GM18508 (cell line): Measurements from ENCODE around the gene ALDH1L1.

Experiments used
- ATAC-seq: cut with Tn5 transposase; IDR thresholded peaks from one replicate; pipeline ENCODE4 v1.9.1; 2021; ENCODE audit warnings: moderate number of reproducible peaks; ENCODE audit not compliant: insufficient read depth, unreplicated experiment

The ALDH1L1 gene

GRCh38 chr3:126197343-126197742, 17.0 kb upstream of the ALDH1L1 start:
- no peak for ATAC-seq

GRCh38 chr3:126194713-126195305, 14.4 kb upstream of the ALDH1L1 start:
- ATAC-seq, result no peak

GRCh38 chr3:126191246-126191645, 10.9 kb upstream of the ALDH1L1 start:
- no peak for ATAC-seq

GRCh38 chr3:126187920-126188319, 7.5 kb upstream of the ALDH1L1 start:
- ATAC-seq, result no peak

- ATAC-seq, result no peak
These were observed 6.4 kb upstream of the ALDH1L1 start for GRCh38 chr3:126186749-126187148.

GRCh38 chr3:126186271-126186670, 5.9 kb upstream of the ALDH1L1 start:
- no peak for ATAC-seq

- ATAC-seq, result no peak
These were observed 4.1 kb upstream of the ALDH1L1 start for GRCh38 chr3:126184465-126185000.

GRCh38 chr3:126181398-126181725, 976 bp upstream of the ALDH1L1 start:
- ATAC-seq, result no peak

- ATAC-seq, result no peak
These were observed 435 bp downstream of the ALDH1L1 start for GRCh38 chr3:126179825-126180476.

- ATAC-seq, result no peak
These were observed 10.2 kb downstream of the ALDH1L1 start for GRCh38 chr3:126170073-126170777.

GRCh38 chr3:126167566-126167965, 12.8 kb downstream of the ALDH1L1 start:
- ATAC-seq, result no peak

GRCh38 chr3:126166009-126166408, 14.4 kb downstream of the ALDH1L1 start:
- ATAC-seq, result no peak

GRCh38 chr3:126161309-126161708, 19.1 kb downstream of the ALDH1L1 start:
- ATAC-seq, result no peak

GRCh38 chr3:126160243-126161210, 19.9 kb downstream of the ALDH1L1 start:
- ATAC-seq, result no peak

GRCh38 chr3:126159476-126159875, 20.9 kb downstream of the ALDH1L1 start:
- no peak for ATAC-seq

GRCh38 chr3:126158912-126159454, 21.4 kb downstream of the ALDH1L1 start:
- no peak for ATAC-seq

GRCh38 chr3:126158016-126158911, 22.1 kb downstream of the ALDH1L1 start:
- ATAC-seq, result no peak

GRCh38 chr3:126157083-126157768, 23.2 kb downstream of the ALDH1L1 start:
- ATAC-seq, result no peak

GRCh38 chr3:126156468-126156867, 23.9 kb downstream of the ALDH1L1 start:
- ATAC-seq, result no peak
